Measurements from ENCODE around the gene LAMA5.

Gene LAMA5

DNA sequence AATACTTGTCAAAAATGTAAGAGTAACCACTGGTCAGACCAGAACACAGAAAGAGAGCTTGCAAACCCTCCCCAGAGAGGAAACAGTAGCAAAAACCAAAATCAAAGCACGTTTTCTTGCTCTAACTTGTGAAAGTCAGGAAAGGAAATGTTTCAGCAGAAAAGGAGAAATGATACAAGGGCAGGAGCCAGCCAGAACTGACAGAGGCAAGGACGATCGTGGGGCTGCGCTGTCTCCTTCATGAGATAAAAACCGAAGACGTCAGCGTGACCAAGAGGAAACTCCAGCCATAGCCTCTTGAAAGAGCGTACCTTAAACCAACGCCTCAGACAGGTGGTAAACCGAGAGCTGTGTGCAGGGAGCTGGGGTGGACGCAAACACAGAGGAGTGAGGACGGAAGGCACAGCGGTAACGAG is 27.5 kb downstream of the LAMA5 start:
- DNase-seq: no peak

DNA sequence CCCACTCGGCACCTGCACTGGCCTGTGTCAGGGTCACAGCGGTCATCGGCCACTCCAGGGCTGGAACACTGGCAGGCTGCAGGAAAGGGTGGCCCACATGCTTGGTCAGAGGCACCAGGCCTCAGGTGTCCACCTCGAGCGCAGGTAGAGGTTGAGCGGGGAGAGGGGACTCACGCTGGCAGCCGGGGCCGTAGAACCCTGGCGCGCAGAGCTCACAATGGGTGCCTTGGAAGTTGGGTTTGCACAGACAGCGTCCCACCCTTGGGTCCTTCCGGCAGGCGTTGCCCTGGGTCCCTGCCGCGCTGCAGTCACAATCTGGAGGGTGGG is 28.9 kb downstream of the LAMA5 start:
- DNase-seq: no peak

DNA sequence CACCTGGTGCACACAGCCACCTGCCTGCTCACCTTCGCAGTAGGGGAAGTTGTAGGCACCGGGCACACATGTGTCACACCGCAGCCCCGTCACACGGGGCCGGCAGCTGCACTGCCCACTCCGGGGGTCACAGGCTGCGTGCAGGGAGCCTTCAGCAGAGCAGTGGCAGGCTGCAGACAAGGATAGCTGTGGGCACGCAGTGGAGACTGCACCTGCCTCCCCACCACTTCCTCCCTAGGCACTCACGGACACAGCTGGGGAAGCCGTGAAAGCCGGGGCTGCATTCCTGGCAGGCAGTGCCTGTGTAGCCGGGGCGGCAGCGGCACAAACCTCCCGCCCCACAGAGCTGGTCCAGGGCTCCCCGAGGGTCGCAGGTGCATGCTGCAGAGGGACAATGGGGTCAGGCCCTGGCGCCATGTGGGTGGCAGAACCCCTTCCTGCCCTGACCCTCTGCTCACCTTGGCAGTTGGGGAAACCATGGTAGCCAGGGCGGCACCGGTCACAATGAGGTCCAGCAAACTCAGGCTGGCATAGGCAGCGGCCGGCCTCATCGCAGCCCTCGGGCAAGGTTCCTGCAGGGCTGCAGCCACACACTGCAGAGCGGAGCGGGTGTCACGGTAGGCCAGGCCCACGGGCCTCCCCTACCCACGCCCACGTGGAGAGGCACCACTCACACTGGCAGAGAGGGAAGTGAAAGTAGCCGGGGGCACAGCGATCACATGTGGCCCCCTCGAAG is 29.4 kb downstream of the LAMA5 start:
- no peak for DNase-seq

DNA sequence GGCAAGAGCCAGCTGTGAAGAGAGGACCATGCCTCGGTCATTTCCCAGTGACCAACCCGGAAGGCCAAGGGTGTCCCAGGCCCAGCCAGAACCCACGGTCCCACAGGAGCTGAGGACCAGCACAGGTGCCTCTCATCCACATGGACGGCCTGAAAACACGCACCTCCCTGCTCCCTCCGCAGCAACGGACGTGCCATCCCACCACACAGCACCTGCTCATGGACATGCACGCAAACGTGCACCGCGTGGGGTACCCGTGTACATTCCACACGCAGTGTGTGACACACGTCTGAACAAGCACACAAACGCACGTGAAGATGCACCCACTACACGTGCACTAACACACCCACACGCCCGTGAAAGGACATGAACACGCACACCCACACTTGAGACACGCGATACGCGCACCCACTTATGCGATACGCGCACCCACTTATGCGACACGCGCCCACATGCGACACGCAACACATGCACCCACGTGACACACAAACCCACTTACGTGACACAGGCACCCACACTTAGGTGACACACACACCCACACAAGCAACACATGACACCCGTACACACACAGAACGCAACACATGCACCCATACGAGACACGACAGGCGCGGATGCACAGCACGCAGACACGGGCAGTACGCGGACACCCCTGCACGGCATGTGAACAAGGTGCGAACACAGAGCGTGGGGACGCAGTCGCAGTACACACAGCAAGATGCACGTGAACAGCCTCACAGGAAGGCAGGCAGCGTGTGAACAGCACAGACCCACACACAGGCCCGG is 30.1 kb downstream of the LAMA5 start:
- no peak for DNase-seq

DNA sequence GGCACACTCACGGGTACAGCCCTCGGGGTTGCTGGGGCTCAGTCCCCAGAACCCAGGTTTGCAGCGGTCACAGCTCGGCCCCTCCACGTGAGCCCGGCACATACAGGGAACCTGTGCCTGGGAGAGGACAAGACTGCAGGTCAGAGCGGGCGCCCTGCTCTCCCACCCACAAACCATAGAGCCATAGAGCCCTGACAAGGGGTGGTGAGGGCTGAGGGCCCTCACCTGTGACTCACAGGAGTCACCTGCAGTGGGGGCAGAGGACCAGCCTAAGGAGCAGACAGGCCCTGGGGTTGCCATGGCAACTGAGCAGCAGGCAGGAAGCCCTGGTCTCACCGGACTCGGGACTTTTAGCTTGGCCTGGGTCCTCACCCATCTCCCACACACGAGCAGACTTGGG is 30.8 kb downstream of the LAMA5 start:
- no peak for DNase-seq

DNA sequence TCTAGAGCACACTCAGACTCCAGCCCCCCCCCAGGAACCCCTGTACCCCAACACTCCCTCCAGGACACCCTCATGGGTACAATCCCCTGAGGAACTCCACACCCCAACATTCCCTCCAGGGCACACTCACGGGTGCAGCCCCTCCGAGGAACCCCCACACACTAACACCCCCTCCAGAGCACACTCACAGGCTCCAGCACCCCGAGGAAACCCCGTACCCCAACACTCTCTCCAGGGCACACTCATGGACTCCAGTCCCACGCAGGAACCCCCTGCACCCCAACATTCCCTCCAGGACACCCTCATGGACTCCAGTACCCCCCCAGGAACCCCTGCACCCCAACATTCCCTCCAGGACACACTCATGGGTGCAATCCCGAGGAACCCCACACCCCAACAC is 31.6 kb downstream of the LAMA5 start:
- DNase-seq: no peak

DNA sequence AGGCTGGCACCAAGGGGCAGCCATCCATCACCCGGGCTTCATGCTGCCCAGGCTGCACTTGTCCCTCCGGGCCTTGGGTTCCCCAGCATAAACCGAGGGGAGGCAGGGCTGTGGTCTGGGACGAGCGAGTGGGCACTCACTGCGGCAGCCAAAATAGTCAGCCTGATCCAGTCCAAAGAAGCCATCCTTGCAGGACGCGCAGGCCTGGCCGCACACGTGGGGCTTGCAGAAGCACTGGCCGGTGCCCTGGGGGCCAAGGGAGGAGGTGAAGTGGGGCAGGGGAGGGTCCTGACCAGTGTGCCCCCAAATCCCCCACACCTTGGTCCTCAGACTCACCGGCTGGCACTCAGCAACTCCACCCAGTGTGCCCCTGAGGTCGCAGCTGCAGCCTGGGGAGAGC is 32.2 kb downstream of the LAMA5 start:
- no peak for DNase-seq

DNA sequence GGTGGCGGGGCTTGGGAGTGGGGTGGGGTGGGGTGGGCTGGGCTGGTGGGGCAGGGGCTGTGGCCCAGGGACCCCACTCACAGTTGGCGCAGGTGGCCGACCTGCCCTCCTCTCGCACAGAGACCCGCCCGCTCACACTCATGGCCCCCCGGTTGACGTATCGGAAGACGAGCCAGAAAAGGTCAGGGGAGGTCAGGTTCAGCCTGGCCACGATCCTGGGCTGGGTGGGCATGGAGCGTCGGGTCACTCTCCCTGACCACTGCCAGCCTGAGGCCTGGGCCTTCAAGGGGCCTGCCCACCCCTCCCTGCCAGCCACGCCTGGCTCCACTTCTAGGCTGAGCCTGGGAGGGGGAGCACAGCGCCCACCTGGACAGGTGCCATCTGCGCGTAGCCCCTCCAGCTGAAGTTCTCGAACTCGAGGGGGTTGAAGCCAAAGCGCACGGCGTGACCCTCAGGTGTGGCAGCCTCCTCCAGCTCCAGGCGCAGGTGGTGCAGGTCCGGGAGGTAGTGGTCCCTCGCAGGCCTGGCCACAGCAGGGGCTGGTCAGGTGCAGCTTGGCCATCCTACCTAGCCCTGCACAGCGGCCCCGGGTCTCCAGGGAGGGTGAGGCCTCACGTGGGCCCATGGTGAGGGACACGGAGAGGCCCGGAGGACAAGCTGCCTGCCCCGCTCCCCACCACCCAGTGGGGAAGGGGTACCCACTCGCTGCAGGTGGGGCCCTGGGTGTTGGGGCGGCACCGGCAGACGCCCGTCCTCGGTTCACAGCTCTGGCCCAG is 33.1 kb downstream of the LAMA5 start:
- no peak for DNase-seq

DNA sequence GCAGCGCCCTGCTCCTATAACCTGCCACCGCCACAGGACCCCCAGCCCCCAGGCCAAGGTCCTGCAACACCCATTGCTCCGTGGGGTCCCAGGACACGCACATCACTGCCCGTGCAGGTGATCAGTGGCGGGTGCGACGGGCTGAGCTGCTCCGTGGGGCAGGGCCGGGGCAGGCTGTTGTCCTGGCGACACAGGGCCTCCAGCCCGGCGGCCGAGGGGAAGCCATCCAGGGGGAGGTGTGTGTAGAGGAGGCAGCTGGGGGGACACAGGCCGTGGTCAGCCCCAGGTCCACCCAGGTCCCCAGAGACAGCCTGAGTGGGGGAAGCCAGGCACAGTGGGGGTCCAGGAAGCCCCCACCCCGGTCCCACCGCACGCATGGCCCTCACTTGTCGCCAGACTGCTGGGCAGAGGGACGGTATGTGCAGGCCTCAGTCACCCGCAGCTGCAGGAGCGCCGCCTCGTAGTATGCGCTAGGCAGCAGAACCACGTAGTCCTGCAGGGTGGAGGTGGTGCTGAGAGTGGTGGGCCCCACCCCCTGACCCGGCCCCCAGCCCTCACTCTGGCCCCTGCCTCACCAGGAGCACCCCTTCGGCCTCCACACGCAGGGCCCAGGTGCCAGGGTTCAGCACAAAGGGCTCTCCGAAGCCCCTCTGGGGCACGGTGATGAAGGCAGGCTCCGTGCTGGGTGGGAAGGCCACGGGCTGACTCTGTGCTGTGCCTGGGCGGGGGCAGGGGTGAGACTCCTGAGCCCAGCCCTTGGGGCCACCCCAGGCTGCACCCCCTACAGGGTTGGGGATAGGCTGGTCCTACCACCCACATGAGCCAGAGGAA is 33.9 kb downstream of the LAMA5 start:
- DNase-seq: no peak

DNA sequence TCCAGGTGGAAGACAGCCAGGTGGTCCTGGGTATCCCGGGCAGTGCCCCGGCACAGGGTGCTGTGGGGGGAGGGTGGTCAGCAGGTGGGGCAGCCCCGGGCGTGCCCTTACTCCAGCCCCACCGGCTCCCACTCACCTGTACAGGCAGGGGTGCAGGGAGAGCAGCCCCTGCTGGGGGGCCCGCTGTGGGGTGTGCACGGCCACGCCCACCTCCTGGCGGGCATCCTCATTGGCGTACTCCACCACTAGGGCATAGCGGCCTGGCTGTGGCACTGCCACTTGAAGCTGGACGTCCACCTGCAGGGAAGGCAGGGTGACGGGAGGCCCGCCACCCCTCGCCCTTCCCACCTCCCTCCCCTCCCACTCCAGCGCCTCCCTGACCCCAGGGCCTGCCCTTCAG is 34.7 kb downstream of the LAMA5 start:
- no peak for DNase-seq

DNA sequence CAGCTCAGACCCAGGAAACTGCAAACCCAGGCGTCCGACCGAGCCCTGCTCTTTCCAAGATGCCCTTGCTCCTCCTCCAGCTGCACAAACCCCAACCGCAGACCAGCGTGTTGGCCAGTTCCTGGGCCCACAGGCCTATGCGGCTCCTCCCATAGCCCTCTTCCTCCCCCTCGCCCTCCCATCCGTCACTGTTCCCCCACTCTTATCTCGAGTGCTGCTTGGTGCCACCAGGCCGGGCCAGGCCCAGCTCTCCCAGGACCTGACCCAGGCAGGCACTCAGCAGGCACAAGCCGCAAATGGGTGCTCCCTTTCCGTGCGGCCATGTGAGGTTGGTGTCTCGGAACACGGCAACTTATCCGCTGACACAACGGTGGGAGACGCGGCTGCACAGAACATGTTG is 35.8 kb downstream of the LAMA5 start:
- no peak for DNase-seq

DNA sequence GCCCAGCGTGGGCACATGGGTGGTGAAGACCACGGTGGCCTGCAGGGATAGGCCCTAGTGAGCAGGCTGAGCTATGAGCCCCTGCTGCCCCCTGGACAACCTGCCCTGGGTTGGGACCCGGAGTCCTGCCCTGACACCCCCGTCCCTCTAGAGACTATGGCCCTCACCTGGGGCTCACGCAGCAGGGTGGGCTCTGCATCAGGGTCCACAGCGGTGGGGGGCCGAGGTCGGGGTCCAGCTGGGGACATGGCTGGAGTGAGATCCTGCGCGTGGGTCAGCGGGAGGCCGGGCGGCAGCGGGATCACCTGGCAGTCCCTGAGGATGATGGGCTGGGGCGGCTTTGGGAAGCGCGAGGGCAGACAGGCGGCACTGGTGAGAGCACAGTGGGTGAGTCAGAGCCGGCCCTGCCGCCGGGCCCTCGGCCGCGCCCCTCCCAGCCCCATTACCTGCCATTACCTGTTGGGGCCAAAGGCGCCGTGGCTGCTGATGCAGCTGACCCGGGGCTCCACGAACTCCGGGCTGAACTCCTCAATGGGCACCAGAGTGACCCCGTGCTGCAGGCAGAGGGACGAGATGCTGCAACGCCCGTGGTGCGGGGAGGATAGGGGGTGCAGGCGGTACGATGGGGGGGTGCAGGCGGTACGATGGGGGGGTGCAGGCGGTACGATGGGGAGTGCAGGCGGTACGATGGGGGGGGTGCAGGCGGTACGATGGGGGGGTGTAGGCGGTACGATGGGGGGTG is 36.4 kb downstream of the LAMA5 start:
- DNase-seq: no peak

DNA sequence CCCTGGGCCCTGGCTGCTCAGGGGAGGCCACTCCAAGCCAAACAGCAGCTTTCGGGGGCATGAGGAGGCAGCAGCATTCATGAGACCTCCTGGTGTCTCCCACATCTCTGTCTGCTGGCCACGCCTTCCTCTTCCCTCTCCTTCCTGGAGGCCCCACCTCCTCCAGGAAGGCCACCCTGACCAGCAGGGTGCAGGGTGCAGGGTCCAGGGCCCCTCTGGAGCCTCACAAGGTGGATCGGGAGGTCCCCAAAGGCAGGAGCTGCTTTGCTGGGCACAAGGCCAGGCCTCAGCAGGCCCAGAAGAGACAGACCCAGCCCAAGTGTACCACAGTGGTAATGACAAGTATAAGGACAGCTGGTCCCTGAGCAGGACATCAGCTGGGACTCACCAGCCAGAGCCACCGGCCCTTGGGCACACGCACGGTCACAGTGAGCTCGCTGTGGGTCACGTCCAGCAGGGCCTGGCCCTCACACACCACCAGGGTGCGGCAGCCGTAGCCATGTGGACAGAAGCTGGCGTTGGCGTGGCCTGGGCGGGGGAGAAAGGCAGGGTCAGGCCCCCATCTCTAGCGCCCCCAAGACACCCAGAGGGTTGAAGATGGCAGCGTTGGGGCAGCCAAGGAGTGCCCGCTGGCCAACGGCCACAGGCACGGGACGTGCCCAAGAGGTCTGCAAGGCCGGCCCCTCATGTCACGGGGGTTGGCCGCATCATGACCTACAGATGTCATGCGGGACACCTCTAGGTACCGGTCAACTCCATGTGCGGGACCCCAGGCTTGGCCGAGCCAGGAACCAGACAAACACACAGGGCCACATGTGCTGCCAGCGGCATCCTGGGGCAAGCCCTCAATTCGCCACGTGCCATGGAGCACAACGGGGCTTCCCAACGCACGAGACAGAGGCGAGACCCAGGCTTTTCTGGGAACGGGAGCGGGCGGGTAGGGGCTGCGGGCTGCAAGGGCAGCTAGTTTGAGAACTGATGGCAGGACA is 37.4 kb downstream of the LAMA5 start:
- no peak for DNase-seq

DNA sequence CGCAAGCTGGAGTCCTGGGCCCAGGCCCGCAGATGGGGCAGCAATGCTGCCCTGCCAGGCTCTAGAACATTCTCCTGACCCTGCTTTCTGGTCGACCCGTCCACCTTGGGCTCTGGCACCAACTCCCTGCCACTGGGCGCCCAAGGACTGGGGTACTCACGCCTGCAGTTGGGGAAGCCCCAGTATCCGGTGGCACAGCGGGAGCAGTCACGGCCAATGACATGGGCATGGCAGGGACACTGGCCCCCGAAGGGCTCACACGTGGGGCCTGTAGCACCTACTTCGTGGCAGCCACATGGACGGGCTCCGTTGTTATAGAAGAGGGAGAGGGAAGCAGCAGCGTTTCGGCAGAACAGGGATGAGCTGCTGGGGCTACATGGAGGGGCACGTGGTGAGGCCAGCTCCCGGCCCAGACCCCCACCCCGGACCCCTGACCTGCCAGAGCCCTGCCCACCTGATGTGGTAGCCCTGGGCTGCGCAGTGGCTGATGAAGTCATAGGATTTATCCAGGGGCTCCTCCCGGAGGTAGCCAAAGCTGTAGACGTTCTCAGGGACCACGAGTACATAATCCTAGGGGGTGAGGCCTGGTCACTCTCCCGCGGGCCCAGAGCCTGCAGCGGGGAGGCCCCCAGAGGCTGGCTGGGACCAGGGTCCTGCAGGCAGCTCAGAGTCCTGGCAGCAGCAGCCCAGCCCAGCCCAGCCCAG is 38.3 kb downstream of the LAMA5 start:
- DNase-seq: no peak

DNA sequence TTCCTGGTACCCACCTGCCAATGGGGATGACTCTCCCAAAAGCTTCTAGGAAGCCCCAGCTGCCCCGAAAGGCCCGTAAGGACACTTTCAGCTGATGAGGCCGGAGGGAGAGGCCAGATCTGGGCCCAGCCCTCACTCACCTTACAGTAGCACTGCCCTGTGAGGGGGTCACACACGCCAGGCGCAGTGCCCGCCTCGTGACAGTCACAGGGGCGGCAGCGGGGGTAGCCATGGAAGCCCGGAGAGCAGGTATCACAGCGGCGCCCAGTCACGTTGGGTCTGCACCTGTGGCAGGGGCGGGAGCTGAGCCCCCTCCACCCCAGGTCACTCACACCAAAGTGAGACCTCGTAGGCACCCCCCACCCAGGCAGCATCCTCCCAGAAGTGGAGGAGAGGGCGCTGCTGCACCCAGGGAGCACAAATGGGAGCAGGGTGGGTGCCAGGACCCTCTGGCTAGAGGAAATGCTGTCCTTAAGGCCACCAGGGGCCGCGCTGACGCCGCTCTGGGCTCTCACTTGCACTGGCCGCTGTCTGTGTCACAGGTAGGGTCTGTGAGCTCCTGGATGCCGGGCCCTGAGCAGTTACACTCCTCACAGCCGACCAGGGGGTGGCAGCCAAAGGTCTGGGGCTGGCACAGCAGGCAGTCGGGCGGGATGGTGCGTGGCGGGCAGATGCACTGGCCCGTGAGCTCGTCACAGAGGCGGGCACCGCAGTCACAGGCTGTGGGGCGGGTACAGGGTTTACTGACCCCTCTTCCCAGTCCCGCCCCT is 39.2 kb downstream of the LAMA5 start:
- no peak for DNase-seq

DNA sequence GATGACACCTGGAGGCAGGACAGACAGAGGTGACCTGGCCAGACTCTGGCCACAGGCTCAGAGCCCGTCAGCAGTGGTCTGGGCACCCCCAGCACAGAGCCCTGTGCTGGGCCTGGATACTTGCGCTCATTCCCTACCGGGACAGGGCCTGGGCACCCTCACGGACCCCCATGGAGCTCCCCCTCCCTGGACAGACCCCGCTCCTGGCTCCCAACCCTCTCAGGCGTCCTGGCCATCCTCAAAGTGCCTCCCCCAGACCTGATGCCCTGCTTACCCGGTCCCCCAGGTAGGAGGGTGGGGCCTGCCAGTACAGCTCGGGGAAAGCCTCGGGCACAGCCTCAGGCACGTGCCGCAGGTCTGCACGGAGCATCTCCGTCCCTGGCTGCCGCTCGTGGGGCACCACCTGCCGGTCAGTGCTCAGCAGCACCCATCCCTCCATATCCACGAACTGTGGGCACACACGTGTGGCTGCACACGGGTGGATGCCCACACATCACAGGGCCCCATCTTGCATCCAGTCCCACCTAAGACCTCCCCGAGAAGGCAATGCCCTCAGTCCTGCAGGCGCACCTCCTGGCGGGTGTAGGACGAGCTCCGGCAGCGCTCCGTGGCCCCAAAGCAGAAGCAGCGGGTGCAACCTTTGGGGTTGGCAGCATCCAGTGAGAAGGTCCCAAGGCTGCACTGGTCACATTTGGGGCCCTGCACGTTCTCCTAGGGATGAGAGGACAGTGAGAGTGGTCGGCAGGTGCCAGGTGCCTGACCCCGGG is 40.0 kb downstream of the LAMA5 start:
- DNase-seq: no peak

DNA sequence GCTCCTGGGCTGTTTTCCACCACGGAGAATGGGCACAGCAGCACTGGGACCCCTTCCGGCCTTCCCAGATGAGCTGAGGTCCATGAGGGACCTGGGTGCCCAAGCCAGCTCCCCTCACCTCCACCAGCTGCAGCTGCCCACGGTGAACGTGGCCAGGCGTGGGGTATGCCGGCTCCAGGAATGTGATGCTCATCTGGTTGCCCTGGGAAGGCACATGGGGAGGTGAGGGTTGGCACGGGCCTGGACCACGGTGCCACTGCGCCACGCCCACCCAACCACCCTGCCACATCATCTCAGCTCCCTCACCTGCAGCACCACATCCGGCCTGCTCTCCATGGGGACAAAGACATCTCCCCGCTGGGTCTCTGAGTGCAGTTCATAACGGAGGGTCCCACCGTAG is 40.6 kb downstream of the LAMA5 start:
- DNase-seq: no peak

DNA sequence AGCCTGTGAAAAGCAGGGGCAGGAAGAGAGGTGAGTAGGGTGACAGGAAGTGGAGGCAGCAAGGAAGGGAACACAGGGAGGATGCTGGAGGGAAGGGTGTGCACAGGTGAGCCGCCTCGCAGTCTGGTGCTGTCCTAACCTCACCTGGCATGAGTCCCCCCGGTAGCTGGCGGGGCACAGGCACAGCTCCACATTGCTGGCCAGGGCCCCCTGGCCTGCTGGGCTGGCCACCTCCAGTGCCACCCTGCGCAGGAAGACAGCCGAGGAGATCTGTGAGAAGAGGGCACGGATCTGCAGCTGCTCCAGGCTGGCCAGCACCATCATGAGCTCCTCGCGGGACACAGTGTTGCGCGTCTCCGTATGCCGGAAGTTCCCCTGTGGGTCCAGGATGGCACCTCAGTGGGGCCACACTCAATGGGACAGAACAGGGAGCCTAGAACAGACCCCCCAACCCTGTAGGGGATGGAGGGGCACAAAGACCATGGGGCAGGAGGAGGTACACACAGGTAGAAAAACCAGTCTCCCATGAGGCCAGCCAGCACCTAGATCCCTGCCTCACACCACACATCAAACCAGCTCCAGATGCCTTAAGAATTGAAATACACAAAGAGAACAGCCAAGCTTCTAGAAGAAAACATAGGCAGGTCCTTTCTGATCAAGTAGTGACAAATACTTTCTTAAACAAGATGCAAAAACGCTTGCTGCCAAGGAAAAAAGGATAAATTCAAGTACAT is 41.8 kb downstream of the LAMA5 start:
- DNase-seq: no peak
